Measurements from ENCODE around the gene ENTPD7.
"Not testable (repeated sequence)": the region's sequence is repeated elsewhere in the genome, so short reads cannot be mapped to it uniquely, and the experiment has no call there.

ENTPD7 gene, protein sequence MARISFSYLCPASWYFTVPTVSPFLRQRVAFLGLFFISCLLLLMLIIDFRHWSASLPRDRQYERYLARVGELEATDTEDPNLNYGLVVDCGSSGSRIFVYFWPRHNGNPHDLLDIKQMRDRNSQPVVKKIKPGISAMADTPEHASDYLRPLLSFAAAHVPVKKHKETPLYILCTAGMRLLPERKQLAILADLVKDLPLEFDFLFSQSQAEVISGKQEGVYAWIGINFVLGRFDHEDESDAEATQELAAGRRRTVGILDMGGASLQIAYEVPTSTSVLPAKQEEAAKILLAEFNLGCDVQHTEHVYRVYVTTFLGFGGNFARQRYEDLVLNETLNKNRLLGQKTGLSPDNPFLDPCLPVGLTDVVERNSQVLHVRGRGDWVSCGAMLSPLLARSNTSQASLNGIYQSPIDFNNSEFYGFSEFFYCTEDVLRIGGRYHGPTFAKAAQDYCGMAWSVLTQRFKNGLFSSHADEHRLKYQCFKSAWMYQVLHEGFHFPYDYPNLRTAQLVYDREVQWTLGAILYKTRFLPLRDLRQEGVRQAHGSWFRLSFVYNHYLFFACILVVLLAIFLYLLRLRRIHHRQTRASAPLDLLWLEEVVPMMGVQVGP

GRCh38 chr10:99659031-99659867 is at the start of gene ENTPD7:
TSS of gene ENTPD7 (plus strand) at chr10:99659509. CDS start at chr10:99659957, 448 bp downstream.
- DNase-seq, result peak; percentile 92

- no peak for DNase-seq
Observed at GRCh38 chr10:99610221-99610620, 49.1 kb upstream of the ENTPD7 start.

GRCh38 chr10:99611326-99611725 is 48.0 kb upstream of the ENTPD7 start:
- no peak for DNase-seq

DNA sequence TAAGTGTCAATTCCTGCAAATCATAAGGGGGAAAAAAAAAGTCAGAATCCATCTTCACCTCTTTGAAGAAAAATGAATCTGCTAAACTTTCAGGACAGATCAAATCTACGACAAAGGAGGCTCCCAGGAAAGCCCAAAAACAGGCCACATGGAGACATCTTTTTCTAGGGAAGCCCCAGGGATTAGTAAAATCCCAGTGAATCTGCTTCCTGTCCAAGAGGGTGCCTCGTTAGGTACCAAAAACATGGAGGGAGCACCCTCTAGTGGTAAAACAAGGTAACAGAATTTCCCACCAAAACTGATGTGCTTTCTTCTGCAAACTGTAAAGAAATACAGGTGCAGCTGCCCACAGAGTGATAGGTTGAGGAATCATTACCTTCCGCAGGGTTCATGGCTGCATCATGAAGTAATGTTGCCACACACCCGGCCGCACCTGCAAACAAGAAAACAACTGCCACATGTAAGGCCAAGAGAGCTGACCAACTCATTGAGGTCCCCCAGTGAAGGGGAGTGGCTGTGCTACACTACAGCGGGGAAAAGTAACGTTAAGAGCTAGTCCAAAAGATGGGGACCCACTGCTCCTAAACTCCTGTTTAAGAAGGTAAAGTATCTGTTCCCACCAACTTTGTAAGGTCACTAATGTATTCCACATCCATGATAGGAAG is 47.0 kb upstream of the ENTPD7 start:
- DNase-seq, result peak; percentile 65

DNA sequence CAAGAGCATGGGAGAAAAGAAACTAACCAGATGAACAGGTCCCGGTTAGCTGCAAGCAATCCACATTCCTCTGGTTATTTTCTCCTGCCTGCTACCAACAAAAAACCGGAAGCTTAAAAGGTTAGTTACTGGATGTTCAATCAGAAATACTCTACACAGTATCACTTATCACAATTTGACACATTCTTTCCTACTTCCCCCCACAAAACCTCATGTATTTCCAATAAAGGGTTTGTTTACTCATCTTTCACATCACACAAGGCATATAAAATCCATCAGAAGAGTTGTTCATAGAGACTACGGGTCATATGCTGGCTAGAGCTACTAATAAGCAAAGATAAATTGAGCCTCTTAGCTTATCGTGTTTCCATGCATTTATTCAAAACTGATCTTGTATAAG is 43.9 kb upstream of the ENTPD7 start:
- no peak for DNase-seq

GRCh38 chr10:99617696-99618095 is 41.6 kb upstream of the ENTPD7 start:
- no peak for DNase-seq

- DNase-seq, result no peak
Observed at GRCh38 chr10:99619090-99619800, 40.1 kb upstream of the ENTPD7 start.

- peak; percentile 61 for DNase-seq
Observed at GRCh38 chr10:99619851-99620710, 39.2 kb upstream of the ENTPD7 start, which contains the start of gene SLC25A28. TSS of gene SLC25A28 (minus strand) at chr10:99620439. CDS start at chr10:99620335, 104 bp downstream.

DNA sequence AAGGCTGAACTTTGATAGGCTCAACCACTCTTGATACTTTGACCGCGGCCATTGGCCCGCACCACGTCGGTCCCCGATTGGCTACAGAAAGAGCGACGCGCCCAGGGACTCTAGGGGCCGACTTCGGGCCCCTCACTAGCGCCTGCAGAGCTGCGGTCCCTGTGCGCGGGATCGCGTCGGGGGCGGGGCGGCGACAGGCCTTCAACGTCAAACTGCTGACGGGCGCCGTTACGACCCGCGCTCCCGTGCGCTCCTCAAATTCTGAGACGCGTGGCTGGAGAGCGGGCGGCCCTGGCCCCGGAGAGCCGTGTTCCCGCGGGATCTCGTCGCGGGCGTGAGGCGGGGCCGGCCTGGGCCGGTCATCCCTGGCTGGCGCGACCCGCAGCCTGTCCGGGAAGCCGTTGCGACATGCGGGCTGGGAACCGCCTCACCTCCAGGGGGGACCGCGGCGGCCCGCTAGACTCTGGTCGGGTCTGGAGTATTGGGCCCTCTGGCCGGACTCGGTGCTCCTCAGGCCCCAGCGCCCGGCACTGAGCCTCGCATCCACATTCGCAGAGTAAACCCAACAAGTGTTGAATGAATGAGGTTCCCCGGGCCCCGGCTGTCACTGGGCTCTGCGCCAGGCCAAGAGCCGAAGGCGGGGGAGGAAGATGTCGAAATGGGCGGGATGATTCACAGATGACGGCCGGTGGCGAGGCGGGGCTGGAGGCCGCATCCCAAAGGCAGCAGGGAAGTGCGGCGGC is 38.4 kb upstream of the ENTPD7 start:
- DNase-seq, result peak; percentile 98

- DNase-seq, result no peak
Observed at GRCh38 chr10:99621454-99622251, 37.7 kb upstream of the ENTPD7 start.

DNA sequence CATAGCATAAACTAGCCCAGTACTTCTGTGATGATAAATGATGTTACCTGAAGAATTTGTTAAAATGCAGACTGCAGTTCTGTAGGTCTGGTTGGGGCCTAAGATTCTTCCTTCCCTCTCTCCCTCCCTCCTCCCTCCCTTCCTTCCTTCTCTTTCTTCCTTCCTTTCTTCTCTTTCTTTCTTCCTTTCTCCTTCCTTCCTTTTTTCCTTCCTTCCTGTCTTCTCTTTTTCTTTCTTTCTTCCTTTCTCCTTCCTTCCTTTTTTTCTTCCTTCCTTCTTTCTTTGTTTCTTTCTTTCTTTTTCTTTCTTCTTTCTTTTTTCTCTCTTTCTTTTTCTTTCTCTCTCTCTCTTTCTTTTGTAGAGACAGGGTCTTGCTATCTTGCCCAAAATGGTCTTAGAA is 35.4 kb upstream of the ENTPD7 start:
- DNase-seq, result no peak

GRCh38 chr10:99625124-99625523 is 34.2 kb upstream of the ENTPD7 start:
- DNase-seq, result not testable (repeated sequence)

GRCh38 chr10:99628923-99629624 is 30.2 kb upstream of the ENTPD7 start:
- no peak for DNase-seq

GRCh38 chr10:99629625-99629978 is 29.7 kb upstream of the ENTPD7 start:
- no peak for DNase-seq

GRCh38 chr10:99630433-99630832 is 28.9 kb upstream of the ENTPD7 start:
- no peak for DNase-seq

DNA sequence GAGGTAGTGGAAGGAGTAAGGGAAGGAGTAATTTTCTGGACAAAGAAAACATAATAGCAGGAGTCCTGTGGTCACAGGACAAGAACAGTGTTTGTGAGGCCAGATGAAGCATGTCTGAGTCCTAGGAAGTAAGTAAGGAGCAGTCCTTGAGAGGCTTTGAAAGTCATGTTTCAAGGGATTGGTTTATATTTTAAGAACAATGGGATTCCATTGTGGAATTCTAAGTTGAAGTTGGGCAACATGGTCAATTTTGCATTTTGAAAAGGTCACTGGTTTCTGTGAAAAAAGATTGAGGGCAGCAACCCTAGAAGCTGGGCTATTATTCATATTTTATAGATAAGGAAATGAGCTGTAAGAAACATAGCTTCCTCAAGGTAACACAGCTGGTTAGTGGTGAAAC is 28.3 kb upstream of the ENTPD7 start:
- DNase-seq, result no peak

GRCh38 chr10:99631496-99631895 is 27.8 kb upstream of the ENTPD7 start:
- no peak for DNase-seq

DNA sequence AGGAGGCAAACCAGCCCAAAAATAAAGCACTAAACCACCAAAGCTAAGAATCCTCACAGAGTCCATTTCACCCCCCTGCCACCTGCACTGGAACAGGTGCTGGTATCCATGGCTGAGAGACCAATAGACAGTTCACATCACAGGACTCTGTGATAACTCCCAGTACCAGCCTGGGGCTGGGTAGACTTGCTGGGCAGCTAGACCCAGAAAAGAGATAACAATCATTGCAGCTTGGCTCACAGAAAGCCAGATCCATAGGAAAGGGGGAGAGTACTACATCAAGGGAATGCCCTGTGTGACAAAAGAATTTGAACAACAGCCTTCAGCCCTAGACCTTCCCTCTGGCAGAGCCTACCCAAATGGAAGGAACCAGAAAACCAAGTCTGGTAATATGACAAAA is 25.5 kb upstream of the ENTPD7 start:
- no peak for DNase-seq

DNA sequence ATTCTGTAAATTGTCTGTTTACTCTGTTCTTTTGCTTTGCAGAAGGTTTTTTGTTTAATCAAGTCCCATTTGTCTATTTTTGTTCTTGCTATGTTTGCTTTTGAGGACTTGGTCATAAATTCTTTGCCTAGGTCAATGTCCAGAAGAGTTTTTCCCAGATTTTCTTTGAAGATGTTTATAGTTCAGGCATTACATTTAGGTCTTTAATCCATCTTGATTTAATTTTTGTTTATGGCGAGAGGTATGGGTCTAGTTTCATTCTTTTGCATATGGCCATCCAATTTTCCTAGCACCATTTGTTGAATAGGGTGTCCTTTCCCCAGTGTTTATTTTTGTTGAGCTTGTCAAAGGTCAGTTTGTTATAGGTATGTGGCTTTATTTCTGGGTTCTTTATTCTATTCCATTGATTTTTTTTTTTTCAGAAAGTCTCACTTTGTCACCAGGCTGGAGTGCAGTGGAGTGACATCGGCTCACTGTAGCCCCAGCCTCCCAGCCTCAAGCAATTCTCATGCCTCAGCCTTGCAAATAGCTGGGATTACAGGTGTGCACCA is 11.6 kb upstream of the ENTPD7 start:
- no peak for DNase-seq

All from retina (tissue), 1 donor.